ENCODE data around the gene TFAM. TPM values are rescaled to one million over a fixed set of nuclear protein-coding genes. Genes with fewer than 3 reads are reported as not detected.

The TFAM gene
- total and polyA plus RNA-seq, 2 of the 8 experiments (the other 6 are each of a cell fraction or from before 2014, with no cell fraction given), result 29.3 to 97.3 TPM

DNA sequence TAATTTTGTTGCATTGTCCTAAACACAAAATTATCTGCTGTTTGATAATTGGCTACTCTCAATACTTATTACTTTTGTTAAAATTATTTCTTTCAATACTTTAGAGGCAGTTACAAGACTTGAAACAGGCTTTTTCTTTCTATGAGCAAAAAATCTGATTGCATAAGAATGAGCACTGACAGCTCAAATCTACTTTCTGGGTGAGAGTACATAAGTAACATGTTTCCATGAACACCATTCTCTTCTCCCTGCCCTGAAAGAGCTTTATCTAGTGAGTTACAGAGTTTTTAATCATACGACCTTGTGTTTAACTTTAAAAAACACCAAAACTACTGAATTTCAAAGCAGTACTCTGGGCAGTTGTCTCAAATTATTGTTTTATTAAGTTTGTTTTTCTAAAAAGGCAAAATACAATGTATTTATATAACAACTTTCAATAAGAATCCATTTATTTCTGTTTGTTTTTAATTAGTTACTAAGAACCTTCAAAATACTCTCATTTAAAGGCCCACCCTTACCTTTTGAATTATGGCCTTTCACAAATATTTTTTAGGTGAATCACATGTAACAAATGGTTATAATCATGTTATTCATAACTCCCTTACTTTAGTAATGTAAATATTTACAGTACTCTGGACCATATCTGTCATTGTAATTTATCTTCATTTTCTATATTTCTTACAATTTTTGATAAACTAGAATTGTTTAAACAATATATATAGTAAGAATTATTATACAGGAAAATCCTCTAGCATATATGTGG lies 23.0 kb upstream of the TFAM start:
- H3K56ac ChIP-seq (replicated peaks; ENCODE audit: insufficient read length, low read depth, low read length), result no peak overlapping the region
- DNase-seq (ENCODE audit: low read depth in 1 of 2, low spot score in 2 of 2), result no peak
- TF ChIP-seq KDM1A (IDR thresholded peaks at IDR 0.05; ENCODE audit: borderline replicate concordance, low read length) (no peak), SIX5 (IDR thresholded peaks at IDR 0.05; ENCODE audit: low read depth, low read length) (no peak), RBBP5 (IDR thresholded peaks at IDR 0.05; ENCODE audit: borderline replicate concordance, low read depth, low read length) (no peak), FOSL1 (IDR thresholded peaks at IDR 0.05; ENCODE audit: insufficient read depth, low read depth, low read length) (no peak), JUN (IDR thresholded peaks at IDR 0.05; ENCODE audit: low read depth, low read length) (no peak), HDAC2 (IDR thresholded peaks at IDR 0.05; ENCODE audit: borderline replicate concordance in 1 of 2, low read depth in 2 of 2, low read length in 2 of 2) (no peak), SP4 (IDR thresholded peaks at IDR 0.05; ENCODE audit: low read length) (no peak), CEBPB (IDR thresholded peaks at IDR 0.05; ENCODE audit: low read depth, low read length) (no peak)
- TF ChIP-seq, protein P1, sequence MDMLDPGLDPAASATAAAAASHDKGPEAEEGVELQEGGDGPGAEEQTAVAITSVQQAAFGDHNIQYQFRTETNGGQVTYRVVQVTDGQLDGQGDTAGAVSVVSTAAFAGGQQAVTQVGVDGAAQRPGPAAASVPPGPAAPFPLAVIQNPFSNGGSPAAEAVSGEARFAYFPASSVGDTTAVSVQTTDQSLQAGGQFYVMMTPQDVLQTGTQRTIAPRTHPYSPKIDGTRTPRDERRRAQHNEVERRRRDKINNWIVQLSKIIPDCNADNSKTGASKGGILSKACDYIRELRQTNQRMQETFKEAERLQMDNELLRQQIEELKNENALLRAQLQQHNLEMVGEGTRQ (IDR thresholded peaks at IDR 0.05; ENCODE audit: low read length), result no peak
- H2BK20ac ChIP-seq (ENCODE audit: low read length), result no peak overlapping the region
- no peak overlapping the region for H2BK120ac ChIP-seq (replicated peaks; ENCODE audit: low read depth, low read length)
- no peak overlapping the region for H2AK5ac ChIP-seq (ENCODE audit: low read depth, low read length)
- no peaks in the 10 kb centered on the region for H3K9me3 ChIP-seq (ENCODE audit: insufficient read depth in 2 of 2, low read depth in 1 of 2, low read length in 1 of 2)
- CTCF ChIA-PET (ENCODE audit: partially characterized antibody), result no interaction called here
- no peak overlapping the region for H3K4me2 ChIP-seq (ENCODE audit: insufficient read depth in 1 of 2, low read depth in 2 of 2, low read length in 2 of 2)
- no peak overlapping the region for H2BK15ac ChIP-seq (ENCODE audit: low read length)
- no peaks in the 10 kb centered on the region for H3K23me2 ChIP-seq (ENCODE audit: low read depth, low read length)
- no peaks in the 10 kb centered on the region; a peak in 1 of 7 replicates for H3K4me1 ChIP-seq (replicated peaks in 1 of 4; ENCODE audit: control insufficient read depth in 3 of 4, insufficient read depth in 4 of 4, low read length in 3 of 4)
- no peak overlapping the region for H4K91ac ChIP-seq (replicated peaks; ENCODE audit: insufficient read length, low read length)
- H4K5ac ChIP-seq (ENCODE audit: insufficient read length, low read depth, low read length), result no peak overlapping the region
- H3K18ac ChIP-seq (ENCODE audit: extremely low read depth, low read length), result no peak overlapping the region
- POLR2A ChIA-PET (ENCODE audit: partially characterized antibody), result no interaction called here
- no peak overlapping the region for H2AFZ ChIP-seq (ENCODE audit: low read length)
- H4K8ac ChIP-seq (ENCODE audit: extremely low read depth, insufficient read depth, low read length), result no peak overlapping the region
- H3K79me1 ChIP-seq (ENCODE audit: low read depth, low read length), result no peaks in the 10 kb centered on the region; the same call in 1 of the 2 replicates
- H4K20me1 ChIP-seq (replicated peaks in 1 of 2; ENCODE audit: control insufficient read depth in 1 of 2, insufficient read depth in 2 of 2, low read length in 2 of 2), result peaks cover 0 to 3% of the 10 kb centered on the region in 2 experiments
- no peak overlapping the region for H3K27ac ChIP-seq (ENCODE audit: low read depth, low read length)
- H3K36me3 ChIP-seq (ENCODE audit: control insufficient read depth in 2 of 4, insufficient read depth in 4 of 4, low read length in 3 of 4), result peaks cover 2 to 11% (median 3%) of the 10 kb centered on the region in 4 experiments; a peak in 2 of 8 replicates
- H3K23ac ChIP-seq (ENCODE audit: insufficient read length), result no peak overlapping the region
- FAIRE-seq, result no peak
- H3K4ac ChIP-seq (replicated peaks; ENCODE audit: insufficient read length, low read depth, low read length), result no peak overlapping the region
- H2BK12ac ChIP-seq (ENCODE audit: low read depth, low read length), result no peak overlapping the region
- H3K14ac ChIP-seq (ENCODE audit: insufficient read length), result no peak overlapping the region
- H3K4me3 ChIP-seq (ENCODE audit: extremely low read depth in 1 of 4, insufficient read depth in 2 of 4, low read depth in 3 of 4, low read length in 4 of 4), result no peak overlapping the region
- H3K27me3 ChIP-seq (replicated peaks in 1 of 4; ENCODE audit: control insufficient read depth in 3 of 4, extremely low read depth in 1 of 4, insufficient read depth in 3 of 4, low read length in 3 of 4), result no peaks in the 10 kb centered on the region
- H3K9ac ChIP-seq (replicated peaks in 1 of 4; ENCODE audit: extremely low read depth in 1 of 4, low read depth in 3 of 4, low read length in 3 of 4), result no peak overlapping the region
- 97% methylated on average over 1 of the region's 1 CpG; no CpG with 5 or more reads in 1 of the 2 experiments for WGBS, 2 experiments (ENCODE audit: extremely low coverage in 1 of 2, insufficient coverage in 1 of 2, insufficient read length in 1 of 2, insufficient replicate concordance in 2 of 2, low coverage in 1 of 2, low lambda C conversion rate in 2 of 2, missing lambda C conversion rate in 1 of 2)
- H3K79me2 ChIP-seq (ENCODE audit: control insufficient read depth in 1 of 2, insufficient read depth in 2 of 2, low read length in 2 of 2), result peaks cover 0 to 13% of the 10 kb centered on the region in 2 experiments; a peak in 2 of 4 replicates
- H2BK5ac ChIP-seq (ENCODE audit: low read depth, low read length), result no peak overlapping the region

Data from H1 (cell line).